ENCODE results near the gene AKT3.

DNA sequence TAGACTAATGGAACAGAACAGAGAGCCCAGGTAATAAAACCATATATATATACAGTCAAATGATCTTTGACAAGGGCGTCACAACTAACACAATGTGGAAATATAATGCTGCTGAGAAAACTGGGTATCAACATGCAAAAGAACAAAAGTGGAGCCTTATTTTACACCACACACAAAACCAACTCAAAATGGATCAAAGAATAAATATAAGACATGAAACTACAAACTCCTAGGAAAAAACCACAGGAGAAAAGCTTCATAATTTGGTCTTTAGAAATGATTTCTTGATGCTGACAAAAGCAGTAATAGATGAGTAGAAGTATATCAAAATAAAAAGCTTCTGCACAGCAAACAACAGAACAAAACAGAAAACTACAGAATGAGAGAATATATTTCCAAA lies 192.2 kb downstream of the AKT3 start:
- TF ChIP-seq POLR2AphosphoS5 (IDR thresholded peaks at IDR 0.05; ENCODE audit: low read depth) (no peak), EZH2 (IDR thresholded peaks at IDR 0.05; ENCODE audit: low read depth, unreplicated experiment) (no peak)

Data from GM23338 (cell line).